Activated B cell treated with CpG ODN at 0.5 μM for 24 hours (primary cell): ENCODE data around the gene WDR75. TPM values are rescaled to one million over a fixed set of nuclear protein-coding genes. Genes with fewer than 3 reads are reported as not detected.

ENCODE experiments used
- ATAC-seq: fragments of 200-7000 bp; cut with Tn5 transposase; one replicate; pipeline ENCODE4 v1.10.0; 2021; ENCODE audit warnings: low read depth, mild to moderate bottlenecking, moderate library complexity
- CTCF ChIA-PET: fragments of 350-600 bp; sonication (Branson Sonifier 250); formaldehyde crosslinking; loops from one replicate; lab custom pipeline; 2021; ENCODE audit warnings: antibody characterized with exemption; lab: Charles Lee
- POLR2A ChIA-PET: fragments of 350-600 bp; sonication (Branson Sonifier 250); formaldehyde crosslinking; loops from one replicate; lab custom pipeline; 2021; ENCODE audit warnings: antibody characterized with exemption; lab: Charles Lee
- DNase-seq: peaks from one replicate; pipeline ENCODE4 v3.0.0; 2022
- H3K27ac Mint-ChIP-seq: one replicate; pipeline ENCODE4 v1.8.0; 2020; ENCODE audit warnings: mixed read lengths
- H3K27me3 Mint-ChIP-seq: one replicate; pipeline ENCODE4 v1.8.0; 2021; ENCODE audit warnings: mixed read lengths
- H3K36me3 Mint-ChIP-seq: one replicate; pipeline ENCODE4 v1.8.0; 2021; ENCODE audit warnings: low read depth, mixed read lengths
- H3K4me1 Mint-ChIP-seq: one replicate; pipeline ENCODE4 v1.8.0; 2021; ENCODE audit warnings: mixed read lengths
- H3K4me3 Mint-ChIP-seq: one replicate; pipeline ENCODE4 v1.8.0; 2020; ENCODE audit warnings: mild to moderate bottlenecking, mixed read lengths
- H3K9me3 Mint-ChIP-seq: one replicate; pipeline ENCODE4 v1.8.0; 2020; ENCODE audit warnings: mixed read lengths
- intact Hi-C: fragments of 100-400 bp; cut with micrococcal nuclease; formaldehyde crosslinking; loops from one replicate; pipeline ENCODE4 v1.15.1; 2024
- total RNA-seq: library from RNA; stranded (reverse); gene quantifications from 2 replicates; pipeline ENCODE4 v1.2.3, GENCODE V29; 2022
- TF ChIP-seq, protein P1 (sequence below): fragments of 200-600 bp; IDR thresholded peaks from one replicate; pipeline ENCODE4 v1.8.0; 2022; ENCODE audit warnings: antibody characterized with exemption, mild to moderate bottlenecking

Gene WDR75
- total RNA-seq, 1 donor from 2014 or later: 61.2 TPM

- intact Hi-C loops: no loop called here
- DNase-seq: no peak
- Mint-ChIP-seq H3K4me3 (no peak overlapping the region), H3K27ac (no peak overlapping the region), H3K4me1 (no peaks in the 10 kb centered on the region), H3K36me3 (no peaks in the 10 kb centered on the region), H3K27me3 (no peaks in the 10 kb centered on the region), H3K9me3 (no peaks in the 10 kb centered on the region)
- ATAC-seq: no peak
- POLR2A ChIA-PET: no interaction called here
- TF ChIP-seq, protein P1, sequence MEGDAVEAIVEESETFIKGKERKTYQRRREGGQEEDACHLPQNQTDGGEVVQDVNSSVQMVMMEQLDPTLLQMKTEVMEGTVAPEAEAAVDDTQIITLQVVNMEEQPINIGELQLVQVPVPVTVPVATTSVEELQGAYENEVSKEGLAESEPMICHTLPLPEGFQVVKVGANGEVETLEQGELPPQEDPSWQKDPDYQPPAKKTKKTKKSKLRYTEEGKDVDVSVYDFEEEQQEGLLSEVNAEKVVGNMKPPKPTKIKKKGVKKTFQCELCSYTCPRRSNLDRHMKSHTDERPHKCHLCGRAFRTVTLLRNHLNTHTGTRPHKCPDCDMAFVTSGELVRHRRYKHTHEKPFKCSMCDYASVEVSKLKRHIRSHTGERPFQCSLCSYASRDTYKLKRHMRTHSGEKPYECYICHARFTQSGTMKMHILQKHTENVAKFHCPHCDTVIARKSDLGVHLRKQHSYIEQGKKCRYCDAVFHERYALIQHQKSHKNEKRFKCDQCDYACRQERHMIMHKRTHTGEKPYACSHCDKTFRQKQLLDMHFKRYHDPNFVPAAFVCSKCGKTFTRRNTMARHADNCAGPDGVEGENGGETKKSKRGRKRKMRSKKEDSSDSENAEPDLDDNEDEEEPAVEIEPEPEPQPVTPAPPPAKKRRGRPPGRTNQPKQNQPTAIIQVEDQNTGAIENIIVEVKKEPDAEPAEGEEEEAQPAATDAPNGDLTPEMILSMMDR: no peak
- CTCF ChIA-PET: no interaction called here
Observed at GRCh38 chr2:189407281-189408209, 33.7 kb upstream of the WDR75 start.

- CTCF ChIA-PET: no interaction called here
- DNase-seq (no peak), ATAC-seq (no peak)
- H3K4me1 Mint-ChIP-seq: no peaks in the 10 kb centered on the region
- H3K36me3 Mint-ChIP-seq: no peaks in the 10 kb centered on the region
- intact Hi-C loops: no loop called here
- no peak overlapping the region for H3K27ac Mint-ChIP-seq
- no peaks in the 10 kb centered on the region for H3K9me3 Mint-ChIP-seq
- TF ChIP-seq, protein P1: no peak
- POLR2A ChIA-PET: no interaction called here
- H3K27me3 Mint-ChIP-seq: no peaks in the 10 kb centered on the region
- H3K4me3 Mint-ChIP-seq: no peak overlapping the region
Observed at GRCh38 chr2:189408294-189408693, 33.0 kb upstream of the WDR75 start.

DNA sequence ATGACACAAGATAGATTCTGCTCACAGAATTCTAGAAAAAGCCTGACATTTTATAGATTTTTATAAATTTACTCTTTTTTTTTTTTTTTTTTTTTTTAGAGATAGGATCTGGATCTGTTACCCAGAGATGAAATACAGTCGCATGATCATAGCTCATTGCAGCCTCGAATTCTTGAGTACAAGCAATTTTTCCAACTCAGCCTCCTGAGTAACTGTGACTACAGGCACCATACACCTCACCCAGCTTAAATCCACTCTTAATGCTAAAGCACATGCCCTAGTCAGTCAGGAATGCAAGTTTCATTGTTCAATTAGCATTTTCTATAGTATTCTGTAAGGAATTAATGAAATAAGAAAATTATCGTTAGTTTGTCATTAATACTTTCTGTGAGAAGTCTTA is 32.1 kb upstream of the WDR75 start:
- CTCF ChIA-PET: interaction anchor here (1.1 kb wide), 1 partner anchor 266 kb away, joined by 3 read pairs; no protein-coding TSS in a partner anchor
- intact Hi-C loops: no loop called here

GRCh38 chr2:189409647-189410046 is 31.6 kb upstream of the WDR75 start:
- ChIA-PET CTCF (interaction anchor here (1.1 kb wide), 1 partner anchor 266 kb away, joined by 3 read pairs; no protein-coding TSS in a partner anchor), POLR2A (interaction anchor here (0.6 kb wide), 1 partner anchor 28 kb away, joined by 6 read pairs; no protein-coding TSS in a partner anchor)
- Mint-ChIP-seq H3K4me3 (no peak overlapping the region), H3K27ac (no peak overlapping the region), H3K4me1 (no peaks in the 10 kb centered on the region), H3K9me3 (no peaks in the 10 kb centered on the region), H3K36me3 (no peaks in the 10 kb centered on the region), H3K27me3 (no peaks in the 10 kb centered on the region)
- ATAC-seq: no peak
- TF ChIP-seq, protein P1: no peak
- intact Hi-C loops: no loop called here
- DNase-seq: no peak

More for the DNA sequence above, 32.1 kb upstream of the WDR75 start:
- Mint-ChIP-seq H3K36me3 (no peaks in the 10 kb centered on the region), H3K4me1 (no peaks in the 10 kb centered on the region), H3K27me3 (no peaks in the 10 kb centered on the region), H3K27ac (no peak overlapping the region), H3K4me3 (no peak overlapping the region), H3K9me3 (no peaks in the 10 kb centered on the region)
- no peak for DNase-seq
- TF ChIP-seq, protein P1: no peak
- ATAC-seq: no peak
- POLR2A ChIA-PET: interaction anchor here (0.6 kb wide), 1 partner anchor 29 kb away, joined by 6 read pairs; no protein-coding TSS in a partner anchor

DNA sequence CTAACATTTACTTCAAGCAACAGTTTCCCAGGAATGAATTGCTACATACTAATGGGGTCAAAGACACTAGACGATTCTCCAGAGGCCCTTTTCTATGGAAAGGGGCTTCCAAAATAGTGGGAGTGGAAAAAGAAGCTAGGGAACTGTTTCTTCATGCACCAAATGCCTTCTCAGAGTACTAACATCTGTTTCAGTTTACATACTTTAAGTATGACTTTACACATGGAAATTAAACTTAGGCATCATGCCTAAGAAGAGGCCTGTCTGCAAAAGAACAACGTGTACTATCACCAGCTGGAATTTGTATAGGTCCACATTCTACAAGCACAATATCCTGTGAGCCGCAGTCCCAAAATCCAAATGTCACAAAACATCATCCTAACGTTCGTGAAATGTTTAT is 29.4 kb upstream of the WDR75 start:
- DNase-seq (no peak), ATAC-seq (no peak)
- no peaks in the 10 kb centered on the region for H3K4me1 Mint-ChIP-seq
- no peaks in the 10 kb centered on the region for H3K9me3 Mint-ChIP-seq
- no peak overlapping the region for H3K4me3 Mint-ChIP-seq
- TF ChIP-seq, protein P1: no peak
- H3K27ac Mint-ChIP-seq: no peak overlapping the region
- no peaks in the 10 kb centered on the region for H3K36me3 Mint-ChIP-seq
- POLR2A ChIA-PET: no interaction called here
- H3K27me3 Mint-ChIP-seq: no peaks in the 10 kb centered on the region
- CTCF ChIA-PET: interaction anchor here (1.6 kb wide), 1 partner anchor 8 kb away, joined by 6 read pairs; no protein-coding TSS in a partner anchor
- intact Hi-C loops: loop anchor here (1.0 to 2.0 kb wide), 3 partner anchors 269 to 1831 kb away; no protein-coding TSS in a partner anchor
